HCT116 (cell line): ENCODE data around the gene GPC5. TPM values are rescaled to one million over a fixed set of nuclear protein-coding genes. Genes with fewer than 3 reads are reported as not detected.

Experiments
- ATAC-seq: fragments of 200-7000 bp; cut with Tn5 transposase; 2 replicates; pipeline ENCODE4 v1.9.1; 2020; ENCODE audit warnings: mild to moderate bottlenecking, moderate library complexity
- BruUV-seq: library from RNA; stranded (reverse); fragments of 400-500 nt; replicated peaks from 2 replicates; lab custom pipeline; 2021; lab: Mats Ljungman, UMichigan
- CTCF ChIA-PET: fragments of 300-600 bp; sonication (Branson Sonifier 250); formaldehyde crosslinking; loops from one replicate; lab custom pipeline; 2021; ENCODE audit warnings: antibody characterized with exemption; lab: Charles Lee
- POLR2A ChIA-PET: fragments of 300-600, 350-600 bp; sonication (Branson Sonifier 250); formaldehyde crosslinking; loops from one replicate; lab custom pipeline; 2021; ENCODE audit warnings: antibody characterized with exemption; lab: Charles Lee
- RAD21 ChIA-PET, 2 experiments: fragments of 300-600 bp; sonication (Branson Sonifier 250); formaldehyde crosslinking; loops; one replicate each; lab custom pipeline; 2023; ENCODE audit warnings: low total read pairs in 2 of 2; ENCODE audit not compliant: uncharacterized antibody in 2 of 2, unreplicated experiment in 2 of 2, low non-redundant PET in 1 of 2; lab: Charles Lee
- DNase-seq: peaks from one replicate; pipeline ENCODE4 v3.0.0-alpha.2; 2010; ENCODE audit warnings: low read depth, low spot score
- H2AFZ ChIP-seq: fragments of 200-600 bp; shearing (Covaris generic), sonication (generic); 2 replicates; pipeline ENCODE4 v1.6.1; 2017; ENCODE audit warnings: low read depth, mixed run types, mixed read lengths, antibody characterized with exemption, low read length; ENCODE audit not compliant: poor library complexity, severe bottlenecking
- H3K27ac ChIP-seq: 2 replicates; pipeline ENCODE4 v1.5.1; 2012; ENCODE audit warnings: low read depth, low read length
- H3K27me3 ChIP-seq: fragments of 200-600 bp; sonication (generic); 2 replicates; pipeline ENCODE4 v1.6.1; 2016; ENCODE audit warnings: mixed run types, low read length, mixed read lengths; ENCODE audit not compliant: insufficient read depth
- H3K36me3 ChIP-seq, 2 experiments: fragments of 200-500 bp in 1 of 2; fragments of 200-600 bp in 1 of 2; sonication (Bioruptor generic) in 1 of 2; sonication (generic) in 1 of 2; 2 replicates each; pipeline versions ENCODE4 v1.5.1 to v1.6.1; 2014 to 2016; ENCODE audit warnings: low read length in 2 of 2, inconsistent platforms in 1 of 2, mixed read lengths in 1 of 2, mixed run types in 1 of 2; ENCODE audit not compliant: insufficient read depth in 2 of 2, control insufficient read depth in 1 of 2
- H3K4me1 ChIP-seq, 2 experiments: fragments of 200-600 bp in 1 of 2; sonication (generic) in 1 of 2; 2 replicates each; pipeline versions ENCODE4 v1.5.1 to v1.6.1; 2012 to 2017; ENCODE audit warnings: low read length in 2 of 2, inconsistent platforms in 1 of 2, mild to moderate bottlenecking in 1 of 2, mixed read lengths in 1 of 2, mixed run types in 1 of 2, moderate library complexity in 1 of 2; ENCODE audit not compliant: insufficient read depth in 2 of 2, control insufficient read depth in 1 of 2
- H3K4me2 ChIP-seq: fragments of 200-600 bp; sonication (generic); 2 replicates; pipeline ENCODE4 v1.6.1; 2017; ENCODE audit warnings: mixed run types, low read length, mixed read lengths
- H3K4me3 ChIP-seq, 2 experiments: fragments of 200-600 bp in 1 of 2; sonication (generic) in 1 of 2; replicated peaks in 1 of 2; 2 replicates each; pipeline ENCODE4 v1.5.1; 2011 to 2016; ENCODE audit warnings: low read length in 2 of 2, control low read depth in 1 of 2, low read depth in 1 of 2, mild to moderate bottlenecking in 1 of 2, mixed read lengths in 1 of 2, mixed run types in 1 of 2
- H3K79me2 ChIP-seq: fragments of 200-600 bp; sonication (generic); 2 replicates; pipeline ENCODE4 v1.6.1; 2017; ENCODE audit warnings: mild to moderate bottlenecking, mixed run types, low read length, moderate library complexity, mixed read lengths; ENCODE audit not compliant: insufficient read depth
- H3K9ac ChIP-seq: fragments of 200-600 bp; sonication (generic); 2 replicates; pipeline ENCODE4 v1.6.1; 2016; ENCODE audit warnings: low read length, mixed read lengths
- H3K9me2 ChIP-seq: fragments of 200-600 bp; sonication (generic), shearing (Covaris generic); 2 replicates; pipeline ENCODE4 v1.6.1; 2017; ENCODE audit warnings: mixed run types, mild to moderate bottlenecking, moderate library complexity; ENCODE audit not compliant: insufficient read depth
- H3K9me3 ChIP-seq, 2 experiments: fragments of 200-500 bp in 1 of 2; fragments of 200-600 bp in 1 of 2; sonication (Bioruptor generic) in 1 of 2; sonication (generic) in 1 of 2; 2 replicates each; pipeline ENCODE4 v1.6.1; 2014 to 2017; ENCODE audit warnings: low read length in 2 of 2, mixed read lengths in 2 of 2, inconsistent platforms in 1 of 2, low read depth in 1 of 2, mild to moderate bottlenecking in 1 of 2, mixed run types in 1 of 2, moderate library complexity in 1 of 2; ENCODE audit not compliant: control insufficient read depth in 1 of 2, insufficient read depth in 1 of 2
- H4K20me1 ChIP-seq: fragments of 200-600 bp; sonication (generic), shearing (Covaris generic); 2 replicates; pipeline ENCODE4 v1.6.1; 2017; ENCODE audit warnings: mixed run types, mild to moderate bottlenecking, moderate library complexity; ENCODE audit not compliant: insufficient read depth
- ELF1 ChIP-seq: IDR thresholded peaks from 2 replicates; pipeline ENCODE4 v1.6.1; 2012; ENCODE audit warnings: low read depth, borderline replicate concordance
- EZH2 ChIP-seq: fragments of 200-600 bp; sonication (generic); IDR thresholded peaks from 2 replicates; pipeline ENCODE4 v1.6.1; 2017; ENCODE audit warnings: antibody characterized with exemption, mixed run types
- FOSL1 ChIP-seq: IDR thresholded peaks from 2 replicates; pipeline ENCODE4 v1.6.1; 2012; ENCODE audit warnings: low read depth
- MAX ChIP-seq: IDR thresholded peaks from 2 replicates; pipeline ENCODE4 v1.6.1; 2012
- POLR2A ChIP-seq: IDR thresholded peaks from 2 replicates; pipeline ENCODE4 v1.7.0; 2011; ENCODE audit warnings: borderline replicate concordance; ENCODE audit not compliant: insufficient read depth, insufficient read length; ENCODE audit errors: extremely low read depth
- POLR2AphosphoS5 ChIP-seq: IDR thresholded peaks from 2 replicates; pipeline ENCODE4 v1.6.1; 2011; ENCODE audit warnings: mild to moderate bottlenecking, low read depth, low read length, moderate library complexity
- RAD21 ChIP-seq: IDR thresholded peaks from 2 replicates; pipeline ENCODE4 v1.6.1; 2012; ENCODE audit warnings: low read depth, mild to moderate bottlenecking
- REST ChIP-seq: IDR thresholded peaks from 2 replicates; pipeline ENCODE4 v1.6.1; 2012; ENCODE audit warnings: low read depth
- SRF ChIP-seq: IDR thresholded peaks from 2 replicates; pipeline ENCODE4 v1.6.1; 2012; ENCODE audit warnings: low read depth
- TCF7L2 ChIP-seq: IDR thresholded peaks from 2 replicates; pipeline ENCODE4 v1.7.0; 2011; ENCODE audit warnings: borderline replicate concordance, inconsistent platforms; ENCODE audit not compliant: insufficient read depth, insufficient read length; ENCODE audit errors: extremely low read depth
- ZFX ChIP-seq: fragments of 450-650 bp; IDR thresholded peaks from 2 replicates; pipeline ENCODE4 v1.6.1; 2017
- ZNF274 ChIP-seq: fragments of 200-500 bp; sonication (Bioruptor generic); IDR thresholded peaks from 2 replicates; pipeline ENCODE4 v1.6.1; 2014; ENCODE audit warnings: mild to moderate bottlenecking, low read depth, low read length, inconsistent platforms
- intact Hi-C: fragments of 100-400 bp; cut with micrococcal nuclease; formaldehyde crosslinking; loops from 2 replicates; pipeline ENCODE4 v1.10.0; 2022
- total RNA-seq: library from RNA; stranded (reverse); gene quantifications from one replicate; pipeline ENCODE4 v1.2.1, GENCODE V29; 2021; ENCODE audit not compliant: unreplicated experiment
- TF ChIP-seq, protein P1 (sequence below), 3 experiments: fragments of 200-600 bp in 1 of 3; sonication (generic) in 1 of 3; IDR thresholded peaks in 2 of 3; conservative IDR thresholded peaks in 1 of 3; 2 replicates each; pipeline ENCODE4 v1.5.1; 2012 to 2017; ENCODE audit warnings: low read depth in 2 of 3, low read length in 2 of 3, antibody characterized with exemption in 1 of 3, borderline replicate concordance in 1 of 3, control low read depth in 1 of 3, mild to moderate bottlenecking in 1 of 3, mixed read lengths in 1 of 3, mixed run types in 1 of 3, moderate library complexity in 1 of 3; ENCODE audit not compliant: insufficient read depth in 1 of 3
- TF ChIP-seq, protein P2 (sequence below): IDR thresholded peaks from 2 replicates; pipeline ENCODE4 v1.6.1; 2011; ENCODE audit warnings: mild to moderate bottlenecking, low read length, moderate library complexity; ENCODE audit not compliant: insufficient replicate concordance; ENCODE audit errors: extremely low read depth

Gene GPC5
- total RNA-seq, 1 experiment from 2014 or later, result not detected

- no peak overlapping the region for H3K27ac ChIP-seq
- POLR2A ChIA-PET, result no interaction called here
- no TSS peak for BruUV-seq
- ATAC-seq (no peak), DNase-seq (no peak)
- intact Hi-C loops, result no loop called here
- no peaks in the 10 kb centered on the region for H3K4me1 ChIP-seq
- H3K9ac ChIP-seq, result no peak overlapping the region
- peaks cover 9 to 26% of the 10 kb centered on the region in 2 experiments; a peak in 3 of 4 replicates for H3K9me3 ChIP-seq
- no peaks in the 10 kb centered on the region for H3K9me2 ChIP-seq
- RAD21 ChIA-PET, result no interaction called here
- no peak overlapping the region for H3K4me3 ChIP-seq
- no peaks in the 10 kb centered on the region for H3K27me3 ChIP-seq
- no peaks in the 10 kb centered on the region for H3K36me3 ChIP-seq
- TF ChIP-seq POLR2A, result no peak
- TF ChIP-seq FOSL1, result no peak
- no peak for TF ChIP-seq ELF1
- no peak for TF ChIP-seq ZNF274
- TF ChIP-seq MAX, result no peak
- no peak for TF ChIP-seq EZH2
- TF ChIP-seq TCF7L2, result no peak
- TF ChIP-seq RAD21, result no peak
- no peak for TF ChIP-seq ZFX
- no peak for TF ChIP-seq POLR2AphosphoS5
- TF ChIP-seq SRF, result no peak
- CTCF ChIA-PET, result no interaction called here
- H2AFZ ChIP-seq, result no peak overlapping the region
- H4K20me1 ChIP-seq, result no peaks in the 10 kb centered on the region
- no peak overlapping the region for H3K4me2 ChIP-seq
- no peaks in the 10 kb centered on the region for H3K79me2 ChIP-seq
These were observed 1321.4 kb downstream of the GPC5 start for GRCh38 chr13:92719868-92720267.

GRCh38 chr13:92721620-92722019 is 1323.2 kb downstream of the GPC5 start:
- Histone ChIP-seq H3K27ac (no peak overlapping the region), H3K4me1 (no peaks in the 10 kb centered on the region), H3K9me2 (no peaks in the 10 kb centered on the region), H3K4me3 (no peak overlapping the region), H3K36me3 (no peaks in the 10 kb centered on the region), H3K27me3 (no peaks in the 10 kb centered on the region), H3K9ac (no peak overlapping the region), H2AFZ (no peak overlapping the region), H3K9me3 (peaks cover 9 to 23% of the 10 kb centered on the region in 2 experiments; a peak in 3 of 4 replicates), H3K79me2 (no peaks in the 10 kb centered on the region), H4K20me1 (no peaks in the 10 kb centered on the region), H3K4me2 (no peak overlapping the region)
- DNase-seq (no peak), ATAC-seq (no peak)
- ChIA-PET CTCF (no interaction called here), POLR2A (no interaction called here), RAD21 (no interaction called here)
- no TSS peak for BruUV-seq
- intact Hi-C loops, result no loop called here
- TF ChIP-seq REST (no peak), POLR2AphosphoS5 (no peak), FOSL1 (no peak), RAD21 (no peak)
- TF ChIP-seq, protein P1, sequence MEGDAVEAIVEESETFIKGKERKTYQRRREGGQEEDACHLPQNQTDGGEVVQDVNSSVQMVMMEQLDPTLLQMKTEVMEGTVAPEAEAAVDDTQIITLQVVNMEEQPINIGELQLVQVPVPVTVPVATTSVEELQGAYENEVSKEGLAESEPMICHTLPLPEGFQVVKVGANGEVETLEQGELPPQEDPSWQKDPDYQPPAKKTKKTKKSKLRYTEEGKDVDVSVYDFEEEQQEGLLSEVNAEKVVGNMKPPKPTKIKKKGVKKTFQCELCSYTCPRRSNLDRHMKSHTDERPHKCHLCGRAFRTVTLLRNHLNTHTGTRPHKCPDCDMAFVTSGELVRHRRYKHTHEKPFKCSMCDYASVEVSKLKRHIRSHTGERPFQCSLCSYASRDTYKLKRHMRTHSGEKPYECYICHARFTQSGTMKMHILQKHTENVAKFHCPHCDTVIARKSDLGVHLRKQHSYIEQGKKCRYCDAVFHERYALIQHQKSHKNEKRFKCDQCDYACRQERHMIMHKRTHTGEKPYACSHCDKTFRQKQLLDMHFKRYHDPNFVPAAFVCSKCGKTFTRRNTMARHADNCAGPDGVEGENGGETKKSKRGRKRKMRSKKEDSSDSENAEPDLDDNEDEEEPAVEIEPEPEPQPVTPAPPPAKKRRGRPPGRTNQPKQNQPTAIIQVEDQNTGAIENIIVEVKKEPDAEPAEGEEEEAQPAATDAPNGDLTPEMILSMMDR (IDR thresholded peaks at IDR 0.05 in 2 of 3, conservative IDR thresholded peaks at IDR 0.05 in 1 of 3; ENCODE audit: borderline replicate concordance in 1 of 3, insufficient read depth in 1 of 3, low read depth in 2 of 3, low read length in 2 of 3), result no peak
- TF ChIP-seq, protein P2, sequence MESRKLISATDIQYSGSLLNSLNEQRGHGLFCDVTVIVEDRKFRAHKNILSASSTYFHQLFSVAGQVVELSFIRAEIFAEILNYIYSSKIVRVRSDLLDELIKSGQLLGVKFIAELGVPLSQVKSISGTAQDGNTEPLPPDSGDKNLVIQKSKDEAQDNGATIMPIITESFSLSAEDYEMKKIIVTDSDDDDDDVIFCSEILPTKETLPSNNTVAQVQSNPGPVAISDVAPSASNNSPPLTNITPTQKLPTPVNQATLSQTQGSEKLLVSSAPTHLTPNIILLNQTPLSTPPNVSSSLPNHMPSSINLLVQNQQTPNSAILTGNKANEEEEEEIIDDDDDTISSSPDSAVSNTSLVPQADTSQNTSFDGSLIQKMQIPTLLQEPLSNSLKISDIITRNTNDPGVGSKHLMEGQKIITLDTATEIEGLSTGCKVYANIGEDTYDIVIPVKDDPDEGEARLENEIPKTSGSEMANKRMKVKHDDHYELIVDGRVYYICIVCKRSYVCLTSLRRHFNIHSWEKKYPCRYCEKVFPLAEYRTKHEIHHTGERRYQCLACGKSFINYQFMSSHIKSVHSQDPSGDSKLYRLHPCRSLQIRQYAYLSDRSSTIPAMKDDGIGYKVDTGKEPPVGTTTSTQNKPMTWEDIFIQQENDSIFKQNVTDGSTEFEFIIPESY, result no peak
